AG04450 (cell line): ENCODE results near the gene ZNF597. TPM values are rescaled to one million over a fixed set of nuclear protein-coding genes. Genes with fewer than 3 reads are reported as not detected.
"Not testable (repeated sequence)": the region's sequence is repeated elsewhere in the genome, so short reads cannot be mapped to it uniquely, and the experiment has no call there.

Experiments used
- CTCF ChIA-PET: fragments of 300-600, 350-600 bp; formaldehyde crosslinking; extraction: SDS; loops from one replicate; lab custom pipeline; 2022; ENCODE audit warnings: antibody characterized with exemption, inconsistent platforms; lab: Charles Lee
- POLR2A ChIA-PET: fragments of 350-600 bp; formaldehyde crosslinking; extraction: SDS; loops from one replicate; lab custom pipeline; 2021; ENCODE audit warnings: antibody characterized with exemption, inconsistent platforms; lab: Yijun Ruan, JAX
- DNase-seq: peaks from one replicate; pipeline ENCODE4 v3.0.0-alpha.2; 2011; ENCODE audit warnings: low read depth, low spot score
- H3K27ac ChIP-seq: one replicate; pipeline ENCODE4 v1.5.1; 2012; ENCODE audit warnings: low read depth, low read length, control low read depth
- H3K27me3 ChIP-seq: one replicate; pipeline ENCODE4 v1.6.0; 2012; ENCODE audit warnings: low read length; ENCODE audit not compliant: control insufficient read depth, insufficient read depth
- H3K4me3 ChIP-seq: 2 replicates; pipeline ENCODE4 v1.5.1; 2011; ENCODE audit warnings: mild to moderate bottlenecking, low read depth, low read length, control low read depth
- H3K9me3 ChIP-seq: 2 replicates; pipeline ENCODE4 v1.5.1; 2012; ENCODE audit warnings: low read length; ENCODE audit not compliant: control insufficient read depth, insufficient read depth
- CTCF ChIP-seq: IDR thresholded peaks from 2 replicates; pipeline ENCODE4 v1.5.1; 2011; ENCODE audit warnings: low read depth, low read length, control low read depth, inconsistent platforms
- polyA plus RNA-seq: library from polyadenylated mRNA; depleted of rRNA; stranded (reverse); fragments of >200 nt; gene quantifications from 2 replicates; pipeline ENCODE4 v1.2.3, GENCODE V29; 2011

Gene ZNF597
- polyA plus RNA-seq, 1 experiment, result 1.8 TPM

- Histone ChIP-seq H3K9me3 (no peaks in the 10 kb centered on the region; the same call in 1 of the 2 replicates), H3K27ac (no peak overlapping the region), H3K4me3 (no peak overlapping the region), H3K27me3 (no peaks in the 10 kb centered on the region)
- no peak for TF ChIP-seq CTCF
- DNase-seq, result no peak
- ChIA-PET POLR2A (interaction anchor here (0.6 kb wide), 1 partner anchor 12 kb away, joined by 3 read pairs; no protein-coding TSS in a partner anchor), CTCF (interaction anchor here (0.5 kb wide), 1 partner anchor 13 kb away, joined by 3 read pairs; no protein-coding TSS in a partner anchor)
Measured at GRCh38 chr16:3479654-3480216, 36.4 kb upstream of the ZNF597 start.

GRCh38 chr16:3478242-3478925 is 35.1 kb upstream of the ZNF597 start:
- no peak for DNase-seq
- Histone ChIP-seq H3K9me3 (no peaks in the 10 kb centered on the region), H3K27ac (no peak overlapping the region), H3K4me3 (no peak overlapping the region), H3K27me3 (no peaks in the 10 kb centered on the region)
- no peak for TF ChIP-seq CTCF
- CTCF ChIA-PET, result no interaction called here
- POLR2A ChIA-PET, result no interaction called here

- POLR2A ChIA-PET, result no interaction called here
- CTCF ChIA-PET, result no interaction called here
- no peak overlapping the region for H3K4me3 ChIP-seq
- no peak for TF ChIP-seq CTCF
- no peak overlapping the region for H3K27ac ChIP-seq
- H3K9me3 ChIP-seq, result peaks cover 3% of the 10 kb centered on the region; the same call in 1 of the 2 replicates
- no peak for DNase-seq
- H3K27me3 ChIP-seq, result no peaks in the 10 kb centered on the region
Measured at GRCh38 chr16:3476409-3476808, 33.1 kb upstream of the ZNF597 start.

GRCh38 chr16:3475604-3476375 is 32.5 kb upstream of the ZNF597 start:
- Histone ChIP-seq H3K27me3 (no peaks in the 10 kb centered on the region), H3K9me3 (peaks cover 4% of the 10 kb centered on the region; the same call in 1 of the 2 replicates), H3K27ac (no peak overlapping the region), H3K4me3 (no peak overlapping the region)
- no peak for DNase-seq
- CTCF ChIA-PET, result no interaction called here
- POLR2A ChIA-PET, result no interaction called here
- no peak for TF ChIP-seq CTCF

- H3K27ac ChIP-seq, H3K9me3 ChIP-seq, DNase-seq, H3K4me3 ChIP-seq, POLR2A ChIA-PET, H3K27me3 ChIP-seq, CTCF ChIA-PET: not testable (repeated sequence)
Measured at GRCh38 chr16:3474870-3475269, 31.6 kb upstream of the ZNF597 start.
